CD4-positive, alpha-beta T cell treated with Interleukin-17A for 1 hour (primary cell): ENCODE measurements around the gene GHRHR.

ENCODE experiments used
- DNase-seq: peaks from one replicate; pipeline ENCODE4 v3.0.0-alpha.2; 2020

The GHRHR gene

DNA sequence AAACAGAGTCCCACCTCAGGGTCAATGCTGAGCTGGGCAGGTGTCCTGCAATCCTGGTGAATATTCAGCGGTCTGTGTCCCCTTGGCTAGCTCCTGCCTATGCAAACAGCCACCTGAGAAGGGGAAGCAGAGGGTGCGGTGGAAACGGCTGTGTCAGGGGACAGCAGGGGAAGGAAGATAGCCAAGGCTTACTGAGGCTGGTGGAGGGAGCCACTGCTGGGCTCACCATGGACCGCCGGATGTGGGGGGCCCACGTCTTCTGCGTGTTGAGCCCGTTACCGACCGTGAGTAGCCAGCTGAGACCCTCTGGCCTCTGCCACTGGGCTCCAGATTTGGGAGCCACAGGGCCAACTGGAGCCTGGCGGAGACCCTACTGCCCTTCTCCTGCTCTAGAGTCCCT is at the start of gene GHRHR:
Gene GHRHR (plus strand): TSS at position 112 of the 400 bp plus-strand sequence. CDS start 116 bp downstream, at position 228.
- DNase-seq, result no peak

DNA sequence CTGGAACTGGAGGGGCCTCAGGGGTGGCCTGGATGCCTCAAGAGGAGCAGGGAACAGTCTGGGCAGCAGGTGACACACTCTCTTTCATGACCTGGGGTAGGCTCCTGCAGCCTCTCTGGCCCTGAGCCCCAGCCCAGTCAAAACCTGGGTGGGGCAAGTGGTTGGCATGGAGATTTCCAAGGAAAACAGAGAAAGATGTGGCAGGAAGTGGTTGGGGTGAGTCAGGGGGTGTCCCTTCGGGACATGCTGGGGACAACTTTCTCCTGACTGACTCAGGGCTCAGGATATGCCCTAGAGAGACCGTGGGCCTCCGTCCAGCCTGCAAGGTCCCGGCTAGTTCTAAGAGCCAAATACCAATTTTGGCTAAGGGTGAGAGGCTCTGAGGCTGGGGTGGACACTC is 49.2 kb upstream of the GHRHR start:
- DNase-seq, result no peak

DNA sequence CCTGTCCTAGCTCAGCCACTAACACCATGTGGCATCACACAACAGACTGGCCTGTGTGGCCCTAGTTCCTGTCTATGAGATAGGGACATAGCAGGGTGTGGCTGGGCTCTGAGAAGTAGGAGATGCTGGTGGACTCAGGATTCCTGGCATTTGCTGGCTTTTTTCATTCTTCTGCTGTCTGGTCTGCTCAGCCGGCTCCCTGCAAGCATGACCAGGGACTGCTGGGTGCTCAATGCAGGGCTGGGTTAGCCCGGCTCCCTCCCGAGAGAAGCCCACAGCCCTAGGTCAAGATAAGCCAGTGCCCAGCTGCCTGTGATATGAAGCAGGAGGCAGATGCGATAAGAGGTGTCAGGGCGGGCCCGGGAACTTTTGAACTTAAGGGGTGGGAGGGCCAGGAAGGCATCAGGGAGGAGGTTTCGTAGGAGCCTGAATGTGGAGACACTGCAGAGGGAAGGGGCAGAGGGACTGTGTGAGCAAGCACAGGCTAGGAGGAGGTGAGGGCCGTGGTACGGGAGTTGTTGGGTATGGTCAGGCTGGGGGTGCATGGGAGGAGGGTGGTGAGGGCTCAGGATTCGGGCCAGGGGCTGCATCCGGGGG is 48.6 kb upstream of the GHRHR start:
- DNase-seq, result no peak

GRCh38 chr7:30915751-30916150 is 48.0 kb upstream of the GHRHR start:
- DNase-seq, result no peak

DNA sequence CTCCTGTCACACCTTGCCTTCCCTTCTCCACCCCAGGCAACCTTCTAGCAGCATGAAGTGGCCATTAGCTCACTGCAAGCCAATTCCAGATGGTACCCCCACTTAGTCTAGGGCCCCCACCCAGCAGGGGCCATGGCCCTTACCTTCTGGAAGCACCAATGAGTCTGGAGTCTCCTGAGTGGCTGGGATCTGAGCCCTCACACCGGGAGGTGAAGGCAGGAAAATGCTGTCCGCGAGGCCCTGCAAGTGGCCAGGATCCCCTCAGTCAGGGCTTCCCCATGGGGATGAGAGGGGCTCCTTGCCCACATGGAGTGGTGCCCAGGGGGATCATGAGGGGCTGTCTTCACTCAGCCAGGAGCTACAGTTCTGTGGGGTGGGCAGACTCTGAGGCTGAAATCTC is 47.5 kb upstream of the GHRHR start:
- DNase-seq, result no peak

DNA sequence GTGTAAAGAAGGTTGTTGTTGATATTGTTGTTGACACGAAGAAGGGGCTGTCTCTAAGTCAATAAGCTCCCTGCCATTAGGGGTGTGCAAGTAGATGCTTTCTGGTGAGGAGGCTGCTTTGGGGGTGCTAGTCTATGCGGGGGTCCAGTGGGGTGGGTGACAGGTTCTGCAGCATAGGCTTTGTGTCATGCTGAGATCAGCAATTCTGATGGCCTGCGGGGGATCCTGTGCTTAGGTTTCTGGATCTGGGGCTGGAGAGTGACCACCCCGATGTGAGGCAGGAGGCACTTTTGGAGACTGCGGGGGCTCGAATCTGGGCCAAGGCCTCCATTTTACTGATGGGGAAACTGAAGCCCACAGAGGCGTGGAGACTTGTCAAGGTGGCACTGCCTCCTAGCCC is 47.0 kb upstream of the GHRHR start:
- DNase-seq, result no peak

GRCh38 chr7:30917216-30917893 is 46.4 kb upstream of the GHRHR start:
- DNase-seq, result no peak

- DNase-seq, result no peak
Measured at GRCh38 chr7:30918676-30919075, 45.1 kb upstream of the GHRHR start.

- no peak for DNase-seq
Measured at GRCh38 chr7:30920021-30920583, 43.7 kb upstream of the GHRHR start.

- no peak for DNase-seq
Measured at GRCh38 chr7:30920584-30921539, 42.9 kb upstream of the GHRHR start.

- DNase-seq, result no peak
Measured at GRCh38 chr7:30921540-30922401, 42.0 kb upstream of the GHRHR start.

- no peak for DNase-seq
Measured at GRCh38 chr7:30922596-30922995, 41.2 kb upstream of the GHRHR start.

GRCh38 chr7:30923009-30923773 is 40.6 kb upstream of the GHRHR start:
- no peak for DNase-seq

- no peak for DNase-seq
Measured at GRCh38 chr7:30923774-30924413, 39.9 kb upstream of the GHRHR start.

GRCh38 chr7:30924624-30925023 is 39.1 kb upstream of the GHRHR start:
- no peak for DNase-seq

DNA sequence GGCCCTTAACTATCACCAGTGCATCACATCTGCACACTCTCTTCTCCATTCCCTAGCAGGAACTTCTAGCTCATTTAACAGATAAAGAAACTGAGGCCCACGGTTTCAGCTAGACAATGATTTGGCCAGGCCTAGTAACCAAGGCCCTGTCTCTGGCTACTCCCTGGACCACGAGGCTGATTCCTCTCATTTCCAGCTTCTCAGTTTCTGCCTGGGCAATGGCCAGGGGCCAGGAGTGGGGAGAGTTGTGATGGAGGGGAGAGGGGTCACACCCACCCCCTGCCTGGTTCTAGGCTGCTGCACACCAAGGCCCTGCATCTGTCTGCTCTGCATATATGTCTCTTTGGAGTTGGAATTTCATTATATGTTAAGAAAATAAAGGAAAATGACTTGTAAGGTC is 38.6 kb upstream of the GHRHR start:
- DNase-seq, result no peak

DNA sequence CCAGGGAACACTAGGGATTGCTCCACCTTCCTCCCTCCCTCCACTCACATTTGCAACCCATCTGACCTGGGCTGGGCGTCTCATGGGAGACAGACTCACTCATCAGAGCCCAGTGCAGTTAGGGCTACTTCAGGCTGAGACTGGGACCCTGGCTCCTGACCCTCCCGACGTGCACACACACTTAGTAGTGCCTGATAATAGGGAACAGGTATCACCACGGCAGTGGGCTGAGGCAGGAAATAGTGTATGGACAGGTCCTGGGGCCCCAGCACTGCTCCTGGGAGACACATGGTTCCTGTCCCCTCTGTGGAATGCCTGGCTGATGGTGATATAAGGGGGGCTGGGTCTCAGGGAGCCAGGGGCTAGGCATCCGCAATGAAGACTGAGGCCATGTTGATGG is 37.8 kb upstream of the GHRHR start:
- no peak for DNase-seq

- DNase-seq, result no peak
Measured at GRCh38 chr7:30926313-30926712, 37.4 kb upstream of the GHRHR start.

DNA sequence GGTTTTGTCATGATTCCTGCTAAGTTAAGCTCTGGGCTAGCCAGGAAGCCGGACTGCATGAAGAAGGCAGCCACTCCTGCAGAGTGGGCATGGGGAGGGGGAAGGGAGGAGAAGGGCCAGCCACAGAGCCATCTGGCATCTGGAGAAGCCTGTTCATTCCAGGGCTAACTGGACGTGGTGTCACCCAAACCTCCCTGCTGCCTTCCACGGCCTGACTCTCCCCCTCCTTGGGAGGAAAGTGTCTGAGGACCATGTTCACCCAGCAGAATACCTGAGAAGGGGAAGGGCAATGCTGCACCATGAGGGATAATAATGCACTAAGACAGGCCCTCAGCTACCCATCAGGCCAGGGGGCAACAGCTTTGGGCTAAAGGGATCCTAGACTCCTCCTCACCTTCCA is 36.7 kb upstream of the GHRHR start:
- DNase-seq, result no peak

GRCh38 chr7:30927559-30927958 is 36.2 kb upstream of the GHRHR start:
- no peak for DNase-seq

DNA sequence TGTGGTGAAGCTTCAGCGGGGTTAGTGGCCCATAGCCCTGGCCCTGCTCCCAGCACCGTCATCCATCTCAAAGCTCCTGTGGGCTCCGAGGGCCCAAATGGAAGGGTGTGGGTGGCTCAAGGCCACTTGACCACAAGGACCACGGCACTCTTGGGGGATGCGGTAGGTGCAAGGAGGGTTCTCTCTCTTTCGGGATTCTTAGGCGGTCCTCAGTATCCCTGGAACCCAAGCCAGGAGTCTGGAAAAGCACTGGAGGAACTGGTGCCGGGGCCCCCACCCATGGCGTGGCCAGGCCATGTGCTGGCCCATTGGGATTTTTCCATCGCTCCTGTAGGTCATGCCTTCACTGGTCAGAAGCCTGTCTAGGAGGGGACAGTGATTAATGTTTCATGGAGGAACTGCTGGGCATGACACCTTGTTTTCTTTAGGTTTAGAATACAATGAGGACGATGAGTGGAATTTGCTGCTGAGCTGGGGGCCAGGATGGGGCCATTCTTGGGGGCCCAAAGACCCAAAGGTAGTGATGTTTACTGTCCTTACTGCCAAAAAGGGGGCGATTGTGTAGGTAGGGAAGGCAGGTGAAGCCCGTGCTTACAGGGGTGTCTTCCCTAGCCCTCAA is 35.4 kb upstream of the GHRHR start:
- DNase-seq, result no peak
